WTC11 (cell line): Measurements from ENCODE around the gene SH2D3C. TPM values are rescaled to one million over a fixed set of nuclear protein-coding genes. Genes with fewer than 3 reads are reported as not detected.

Source experiments
- ATAC-seq: fragments of 200-7000 bp; cut with Tn5 transposase; 2 replicates; pipeline ENCODE4 v1.10.0; 2021; ENCODE audit warnings: mild to moderate bottlenecking, moderate library complexity
- CTCF ChIA-PET: fragments of 300-600 bp; sonication (Branson Sonifier 250); formaldehyde crosslinking; loops from one replicate; lab custom pipeline; 2021; ENCODE audit warnings: antibody characterized with exemption; lab: Charles Lee
- POLR2A ChIA-PET: fragments of 350-600 bp; sonication (Branson Sonifier 250); formaldehyde crosslinking; loops from one replicate; lab custom pipeline; 2021; ENCODE audit warnings: antibody characterized with exemption; lab: Charles Lee
- DNase-seq: peaks from one replicate; pipeline ENCODE4 v3.0.0; 2021; ENCODE audit warnings: low spot score
- H3K27ac Mint-ChIP-seq: 2 replicates; pipeline ENCODE4 v1.8.0; 2021; ENCODE audit warnings: mixed read lengths
- H3K27me3 Mint-ChIP-seq: 2 replicates; pipeline ENCODE4 v1.8.0; 2021; ENCODE audit warnings: low read depth, mild to moderate bottlenecking, moderate library complexity, mixed read lengths
- H3K36me3 Mint-ChIP-seq: 2 replicates; pipeline ENCODE4 v1.8.0; 2021; ENCODE audit warnings: mixed read lengths
- H3K4me1 Mint-ChIP-seq: 2 replicates; pipeline ENCODE4 v1.8.0; 2022; ENCODE audit warnings: mixed read lengths
- H3K4me3 Mint-ChIP-seq: 2 replicates; pipeline ENCODE4 v1.8.0; 2021; ENCODE audit warnings: mild to moderate bottlenecking, moderate library complexity, mixed read lengths
- H3K9me3 Mint-ChIP-seq: 2 replicates; pipeline ENCODE4 v1.8.0; 2021; ENCODE audit warnings: mixed read lengths
- E2F4 ChIP-seq: sonication (generic); formaldehyde crosslinking; IDR thresholded peaks from 2 replicates; pipeline ENCODE4 v1.8.1; 2022; ENCODE audit warnings: low read depth, mild to moderate bottlenecking, moderate library complexity, missing genetic modification reagents, borderline replicate concordance
- E2F5 ChIP-seq: sonication (generic); formaldehyde crosslinking; IDR thresholded peaks from 2 replicates; pipeline ENCODE4 v1.8.1; 2022; ENCODE audit warnings: mild to moderate bottlenecking, moderate library complexity, missing genetic modification reagents
- EMX1 ChIP-seq: fragments of 250-450 bp; sonication (Bioruptor Pico); IDR thresholded peaks from 2 replicates; pipeline ENCODE4 v1.8.0; 2021; ENCODE audit warnings: mild to moderate bottlenecking
- ERG ChIP-seq: fragments of 250-450 bp; sonication (Bioruptor Pico); IDR thresholded peaks from 2 replicates; pipeline ENCODE4 v1.8.0; 2021; ENCODE audit warnings: mild to moderate bottlenecking
- FOXP1 ChIP-seq: sonication (generic); formaldehyde crosslinking; IDR thresholded peaks from 2 replicates; pipeline ENCODE4 v1.8.0; 2022; ENCODE audit warnings: missing genetic modification reagents, mild to moderate bottlenecking, moderate library complexity, borderline replicate concordance
- IRF2 ChIP-seq: sonication (generic); formaldehyde crosslinking; IDR thresholded peaks from 2 replicates; pipeline ENCODE4 v1.8.0; 2022; ENCODE audit warnings: low read depth, missing genetic modification reagents, borderline replicate concordance
- JAZF1 ChIP-seq: fragments of 250-450 bp; sonication (Bioruptor Pico); IDR thresholded peaks from 2 replicates; pipeline ENCODE4 v1.9.0; 2021; ENCODE audit warnings: moderate library complexity, mild to moderate bottlenecking, inconsistent platforms
- JUN ChIP-seq: sonication (generic); formaldehyde crosslinking; IDR thresholded peaks from 2 replicates; pipeline ENCODE4 v1.8.0; 2023; ENCODE audit warnings: mild to moderate bottlenecking, missing genetic modification reagents
- STAT6 ChIP-seq: sonication (generic); formaldehyde crosslinking; conservative IDR thresholded peaks from 2 replicates; pipeline ENCODE4 v1.8.1; 2023; ENCODE audit warnings: mild to moderate bottlenecking, low read depth, missing genetic modification reagents, moderate library complexity
- TCF7 ChIP-seq: sonication (generic); formaldehyde crosslinking; IDR thresholded peaks from 2 replicates; pipeline ENCODE4 v1.8.0; 2022; ENCODE audit warnings: mild to moderate bottlenecking, low read depth, missing genetic modification reagents, moderate library complexity
- ZBTB21 ChIP-seq: sonication (generic); formaldehyde crosslinking; IDR thresholded peaks from 2 replicates; pipeline ENCODE4 v1.8.1; 2023; ENCODE audit warnings: mild to moderate bottlenecking, missing genetic modification reagents, borderline replicate concordance
- ZNF232 ChIP-seq: sonication (generic); formaldehyde crosslinking; IDR thresholded peaks from 2 replicates; pipeline ENCODE4 v1.8.0; 2022; ENCODE audit warnings: mild to moderate bottlenecking, missing genetic modification reagents
- ZNF317 ChIP-seq: sonication (generic); formaldehyde crosslinking; IDR thresholded peaks from 2 replicates; pipeline ENCODE4 v1.8.1; 2023; ENCODE audit warnings: low read depth, mild to moderate bottlenecking, moderate library complexity, missing genetic modification reagents, borderline replicate concordance
- ZNF425 ChIP-seq: fragments of 250-450 bp; sonication (Bioruptor Pico); conservative IDR thresholded peaks from 2 replicates; pipeline ENCODE4 v1.9.0; 2021; ENCODE audit warnings: mild to moderate bottlenecking
- total RNA-seq: library from RNA; stranded (reverse); gene quantifications from 3 replicates; pipeline ENCODE4 v1.2.3, GENCODE V29; 2021
- TF ChIP-seq, protein P1 (sequence below): sonication (generic); formaldehyde crosslinking; IDR thresholded peaks from 2 replicates; pipeline ENCODE4 v1.8.1; 2022; ENCODE audit warnings: low read depth, missing genetic modification reagents, borderline replicate concordance
- TF ChIP-seq, protein P2 (sequence below): fragments of 200-600 bp; IDR thresholded peaks from 2 replicates; pipeline ENCODE4 v1.8.0; 2022; ENCODE audit warnings: antibody characterized with exemption
- TF ChIP-seq, protein P3 (sequence below): sonication (generic); formaldehyde crosslinking; IDR thresholded peaks from 2 replicates; pipeline ENCODE4 v1.8.1; 2023; ENCODE audit warnings: mild to moderate bottlenecking, missing genetic modification reagents, moderate library complexity
- TF ChIP-seq, protein P4 (sequence below): sonication (generic); formaldehyde crosslinking; IDR thresholded peaks from 2 replicates; pipeline ENCODE4 v1.8.0; 2022; ENCODE audit warnings: mild to moderate bottlenecking, missing genetic modification reagents

SH2D3C gene
- total RNA-seq, 1 experiment from 2014 or later = 5.4 TPM

DNA sequence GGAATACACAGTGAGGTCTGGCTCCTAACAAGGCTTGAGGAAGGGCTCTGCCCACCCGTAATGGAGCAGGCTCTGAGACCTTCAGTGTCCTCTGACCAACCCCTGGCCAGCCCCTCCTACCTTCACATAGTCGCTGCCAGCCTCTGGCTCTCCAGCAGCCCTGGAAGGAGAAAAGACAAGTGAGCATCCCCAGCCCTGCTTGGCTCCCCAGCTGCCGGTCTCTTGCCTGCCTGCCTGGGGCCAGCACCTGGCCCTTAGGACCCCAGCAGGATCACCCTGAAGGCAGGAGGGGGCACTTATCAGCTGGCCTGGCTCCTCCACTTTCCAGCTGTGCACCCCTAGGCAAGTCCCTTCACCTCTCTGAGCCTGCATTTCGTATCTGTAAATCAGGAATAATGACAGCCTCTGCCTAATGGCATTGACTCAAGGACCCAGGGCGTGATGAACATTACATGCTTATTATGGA is 16.9 kb downstream of the SH2D3C start (continued):
- no peak for TF ChIP-seq ZNF425 (CRISPR knock-in tag)
- TF ChIP-seq E2F5 (CRISPR knock-in tag) = no peak
- no peak for TF ChIP-seq ZNF317 (CRISPR knock-in tag)
- TF ChIP-seq, protein P1, sequence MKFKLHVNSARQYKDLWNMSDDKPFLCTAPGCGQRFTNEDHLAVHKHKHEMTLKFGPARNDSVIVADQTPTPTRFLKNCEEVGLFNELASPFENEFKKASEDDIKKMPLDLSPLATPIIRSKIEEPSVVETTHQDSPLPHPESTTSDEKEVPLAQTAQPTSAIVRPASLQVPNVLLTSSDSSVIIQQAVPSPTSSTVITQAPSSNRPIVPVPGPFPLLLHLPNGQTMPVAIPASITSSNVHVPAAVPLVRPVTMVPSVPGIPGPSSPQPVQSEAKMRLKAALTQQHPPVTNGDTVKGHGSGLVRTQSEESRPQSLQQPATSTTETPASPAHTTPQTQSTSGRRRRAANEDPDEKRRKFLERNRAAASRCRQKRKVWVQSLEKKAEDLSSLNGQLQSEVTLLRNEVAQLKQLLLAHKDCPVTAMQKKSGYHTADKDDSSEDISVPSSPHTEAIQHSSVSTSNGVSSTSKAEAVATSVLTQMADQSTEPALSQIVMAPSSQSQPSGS (CRISPR knock-in tag) = no peak

GRCh38 chr9:127761061-127761460 is 17.4 kb downstream of the SH2D3C start:
- ChIA-PET CTCF (interaction anchor here (0.7 to 2.3 kb wide), 3 partner anchors 10 to 160 kb away, joined by 3 to 7 read pairs (median 5); partner anchors contain the start of gene TOR2A), POLR2A (interaction anchor here (1.0 kb wide), 1 partner anchor 19 kb away, joined by 3 read pairs; no protein-coding TSS in a partner anchor)
- Mint-ChIP-seq H3K4me3 (no peak overlapping the region), H3K27ac (no peak overlapping the region), H3K36me3 (no peaks in the 10 kb centered on the region), H3K4me1 (peaks cover 30% of the 10 kb centered on the region), H3K9me3 (no peaks in the 10 kb centered on the region), H3K27me3 (peaks cover 19% of the 10 kb centered on the region)
- ATAC-seq = no peak
- DNase-seq = no peak
- TF ChIP-seq, protein P2, sequence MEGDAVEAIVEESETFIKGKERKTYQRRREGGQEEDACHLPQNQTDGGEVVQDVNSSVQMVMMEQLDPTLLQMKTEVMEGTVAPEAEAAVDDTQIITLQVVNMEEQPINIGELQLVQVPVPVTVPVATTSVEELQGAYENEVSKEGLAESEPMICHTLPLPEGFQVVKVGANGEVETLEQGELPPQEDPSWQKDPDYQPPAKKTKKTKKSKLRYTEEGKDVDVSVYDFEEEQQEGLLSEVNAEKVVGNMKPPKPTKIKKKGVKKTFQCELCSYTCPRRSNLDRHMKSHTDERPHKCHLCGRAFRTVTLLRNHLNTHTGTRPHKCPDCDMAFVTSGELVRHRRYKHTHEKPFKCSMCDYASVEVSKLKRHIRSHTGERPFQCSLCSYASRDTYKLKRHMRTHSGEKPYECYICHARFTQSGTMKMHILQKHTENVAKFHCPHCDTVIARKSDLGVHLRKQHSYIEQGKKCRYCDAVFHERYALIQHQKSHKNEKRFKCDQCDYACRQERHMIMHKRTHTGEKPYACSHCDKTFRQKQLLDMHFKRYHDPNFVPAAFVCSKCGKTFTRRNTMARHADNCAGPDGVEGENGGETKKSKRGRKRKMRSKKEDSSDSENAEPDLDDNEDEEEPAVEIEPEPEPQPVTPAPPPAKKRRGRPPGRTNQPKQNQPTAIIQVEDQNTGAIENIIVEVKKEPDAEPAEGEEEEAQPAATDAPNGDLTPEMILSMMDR = no peak
- no peak for TF ChIP-seq IRF2 (CRISPR knock-in tag)
- no peak for TF ChIP-seq STAT6 (CRISPR knock-in tag)
- no peak for TF ChIP-seq EMX1
- no peak for TF ChIP-seq ZNF232
- TF ChIP-seq TCF7 = no peak
- TF ChIP-seq, protein P3, sequence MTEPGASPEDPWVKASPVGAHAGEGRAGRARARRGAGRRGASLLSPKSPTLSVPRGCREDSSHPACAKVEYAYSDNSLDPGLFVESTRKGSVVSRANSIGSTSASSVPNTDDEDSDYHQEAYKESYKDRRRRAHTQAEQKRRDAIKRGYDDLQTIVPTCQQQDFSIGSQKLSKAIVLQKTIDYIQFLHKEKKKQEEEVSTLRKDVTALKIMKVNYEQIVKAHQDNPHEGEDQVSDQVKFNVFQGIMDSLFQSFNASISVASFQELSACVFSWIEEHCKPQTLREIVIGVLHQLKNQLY = no peak
- no peak for TF ChIP-seq ZBTB21 (CRISPR knock-in tag)
- no peak for TF ChIP-seq FOXP1
- TF ChIP-seq ERG (CRISPR knock-in tag) = no peak
- TF ChIP-seq, protein P4, sequence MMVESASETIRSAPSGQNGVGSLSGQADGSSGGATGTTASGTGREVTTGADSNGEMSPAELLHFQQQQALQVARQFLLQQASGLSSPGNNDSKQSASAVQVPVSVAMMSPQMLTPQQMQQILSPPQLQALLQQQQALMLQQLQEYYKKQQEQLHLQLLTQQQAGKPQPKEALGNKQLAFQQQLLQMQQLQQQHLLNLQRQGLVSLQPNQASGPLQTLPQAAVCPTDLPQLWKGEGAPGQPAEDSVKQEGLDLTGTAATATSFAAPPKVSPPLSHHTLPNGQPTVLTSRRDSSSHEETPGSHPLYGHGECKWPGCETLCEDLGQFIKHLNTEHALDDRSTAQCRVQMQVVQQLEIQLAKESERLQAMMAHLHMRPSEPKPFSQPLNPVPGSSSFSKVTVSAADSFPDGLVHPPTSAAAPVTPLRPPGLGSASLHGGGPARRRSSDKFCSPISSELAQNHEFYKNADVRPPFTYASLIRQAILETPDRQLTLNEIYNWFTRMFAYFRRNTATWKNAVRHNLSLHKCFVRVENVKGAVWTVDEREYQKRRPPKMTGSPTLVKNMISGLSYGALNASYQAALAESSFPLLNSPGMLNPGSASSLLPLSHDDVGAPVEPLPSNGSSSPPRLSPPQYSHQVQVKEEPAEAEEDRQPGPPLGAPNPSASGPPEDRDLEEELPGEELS (CRISPR knock-in tag) = no peak
- TF ChIP-seq JAZF1 (CRISPR knock-in tag) = no peak
- no peak for TF ChIP-seq JUN (CRISPR knock-in tag)
- TF ChIP-seq E2F4 = no peak
